ENCODE data around the gene CMTM1.

The CMTM1 gene

GRCh38 chr16:66524601-66525164 lies 41.6 kb upstream of the CMTM1 start:
- CTCF ChIA-PET: no interaction called here
- POLR2A ChIA-PET (ENCODE audit: low non-redundant PET): no interaction called here
- no peak for TF ChIP-seq CTCF (conservative IDR thresholded peaks at IDR 0.05; ENCODE audit: low read depth)
- H3K27ac ChIP-seq: no peak overlapping the region; the same call in 1 of the 2 replicates
- DNase-seq (ENCODE audit: low spot score): no peak

GRCh38 chr16:66525396-66526180 lies 40.7 kb upstream of the CMTM1 start:
- TF ChIP-seq CTCF (conservative IDR thresholded peaks at IDR 0.05; ENCODE audit: low read depth): no peak
- POLR2A ChIA-PET (ENCODE audit: low non-redundant PET): no interaction called here
- CTCF ChIA-PET: no interaction called here
- DNase-seq (ENCODE audit: low spot score): no peak
- H3K27ac ChIP-seq: no peak overlapping the region

GRCh38 chr16:66528294-66528693 lies 37.9 kb upstream of the CMTM1 start:
- TF ChIP-seq CTCF (conservative IDR thresholded peaks at IDR 0.05; ENCODE audit: low read depth): no peak
- CTCF ChIA-PET: no interaction called here
- POLR2A ChIA-PET (ENCODE audit: low non-redundant PET): no interaction called here
- no peak for DNase-seq (ENCODE audit: low spot score)
- H3K27ac ChIP-seq: no peak overlapping the region

GRCh38 chr16:66529475-66529874 lies 36.8 kb upstream of the CMTM1 start:
- TF ChIP-seq CTCF (conservative IDR thresholded peaks at IDR 0.05; ENCODE audit: low read depth): no peak
- POLR2A ChIA-PET (ENCODE audit: low non-redundant PET): no interaction called here

GRCh38 chr16:66534376-66534799 lies 31.9 kb upstream of the CMTM1 start:
- no peak for TF ChIP-seq CTCF (conservative IDR thresholded peaks at IDR 0.05; ENCODE audit: low read depth)
- ChIA-PET CTCF (no interaction called here), POLR2A (ENCODE audit: low non-redundant PET) (no interaction called here)
- H3K27ac ChIP-seq: no peak overlapping the region
- DNase-seq (ENCODE audit: low spot score): no peak

More at GRCh38 chr16:66529475-66529874, 36.8 kb upstream of the CMTM1 start:
- no peak for DNase-seq (ENCODE audit: low spot score)
- CTCF ChIA-PET: no interaction called here
- no peak overlapping the region for H3K27ac ChIP-seq

- H3K27ac ChIP-seq: no peak overlapping the region
- ChIA-PET POLR2A (ENCODE audit: low non-redundant PET) (no interaction called here), CTCF (interaction anchor here (0.9 kb wide), 1 partner anchor 129 kb away, joined by 6 read pairs; no protein-coding TSS in a partner anchor)
- no peak for TF ChIP-seq CTCF (conservative IDR thresholded peaks at IDR 0.05; ENCODE audit: low read depth)
- DNase-seq (ENCODE audit: low spot score): no peak
Measured at GRCh38 chr16:66536525-66536924, 29.7 kb upstream of the CMTM1 start.

Data from RWPE1 (cell line).